Osteoblast (primary cell): ENCODE data around the gene MRPL52. TPM values are rescaled to one million over a fixed set of nuclear protein-coding genes. Genes with fewer than 3 reads are reported as not detected.
"Not testable (repeated sequence)": the region's sequence is repeated elsewhere in the genome, so short reads cannot be mapped to it uniquely, and the experiment has no call there.

Source experiments
- DNase-seq: peaks from one replicate; pipeline ENCODE4 v3.0.0; 2011; ENCODE audit warnings: low spot score, mixed read lengths; ENCODE audit not compliant: insufficient read length; ENCODE audit errors: missing footprints
- H2AFZ ChIP-seq: 2 replicates; pipeline ENCODE4 v1.6.0; 2011; ENCODE audit warnings: mild to moderate bottlenecking, low read length
- H3K27ac ChIP-seq: 2 replicates; pipeline ENCODE4 v1.5.1; 2011; ENCODE audit warnings: mild to moderate bottlenecking, low read depth, low read length, moderate library complexity
- H3K27me3 ChIP-seq: 2 replicates; pipeline ENCODE4 v1.6.0; 2012; ENCODE audit warnings: mild to moderate bottlenecking, control low read depth, inconsistent platforms, low read length, moderate library complexity; ENCODE audit not compliant: insufficient read depth
- H3K36me3 ChIP-seq: 2 replicates; pipeline ENCODE4 v1.5.1; 2011; ENCODE audit warnings: mild to moderate bottlenecking, low read length, control low read depth, moderate library complexity; ENCODE audit not compliant: insufficient read depth
- H3K4me1 ChIP-seq: 2 replicates; pipeline ENCODE4 v1.5.1; 2011; ENCODE audit warnings: mild to moderate bottlenecking, low read length, control low read depth, moderate library complexity; ENCODE audit not compliant: insufficient read depth
- H3K4me2 ChIP-seq: 2 replicates; pipeline ENCODE4 v1.6.0; 2011; ENCODE audit warnings: mild to moderate bottlenecking, low read length; ENCODE audit not compliant: insufficient read depth
- H3K4me3 ChIP-seq: fragments of 200-600 bp; sonication (generic); 3 replicates; pipeline ENCODE4 v1.5.1; 2012; ENCODE audit warnings: mild to moderate bottlenecking, low read length, inconsistent platforms; ENCODE audit not compliant: insufficient read depth
- H3K79me2 ChIP-seq: 2 replicates; pipeline ENCODE4 v1.6.0; 2012; ENCODE audit warnings: mild to moderate bottlenecking, low read length, control low read depth, inconsistent platforms; ENCODE audit not compliant: insufficient read depth
- H3K9me3 ChIP-seq: 2 replicates; pipeline ENCODE4 v1.5.1; 2011; ENCODE audit warnings: low read depth, low read length, control low read depth
- H4K20me1 ChIP-seq: 2 replicates; pipeline ENCODE4 v1.6.0; 2012; ENCODE audit warnings: mild to moderate bottlenecking, low read length, control low read depth; ENCODE audit not compliant: insufficient read depth
- CTCF ChIP-seq: IDR thresholded peaks from 2 replicates; pipeline ENCODE4 v1.5.1; 2011; ENCODE audit warnings: mild to moderate bottlenecking, low read depth, low read length, moderate library complexity; ENCODE audit errors: extremely low read depth
- total RNA-seq: library from RNA; depleted of rRNA; stranded (reverse); fragments of >200 nt; gene quantifications from 2 replicates; pipeline ENCODE4 v1.2.3, GENCODE V29; 2012

The MRPL52 gene
- total RNA-seq, 1 donor: 31.5 TPM

GRCh38 chr14:22800346-22800745, 29.3 kb upstream of the MRPL52 start:
- Histone ChIP-seq H4K20me1 (no peaks in the 10 kb centered on the region), H3K79me2 (no peaks in the 10 kb centered on the region), H3K4me2 (no peak overlapping the region), H3K27me3 (peaks cover 19% of the 10 kb centered on the region), H3K4me3 (no peak overlapping the region), H3K36me3 (no peaks in the 10 kb centered on the region), H3K27ac (no peak overlapping the region), H3K4me1 (no peaks in the 10 kb centered on the region), H2AFZ (no peak overlapping the region), H3K9me3 (no peaks in the 10 kb centered on the region)
- no peak for TF ChIP-seq CTCF
- no peak for DNase-seq

GRCh38 chr14:22801716-22802115, 28.0 kb upstream of the MRPL52 start:
- no peak overlapping the region for H3K27ac ChIP-seq
- H3K9me3 ChIP-seq: no peaks in the 10 kb centered on the region
- no peaks in the 10 kb centered on the region for H3K4me1 ChIP-seq
- no peaks in the 10 kb centered on the region for H3K79me2 ChIP-seq
- H3K4me3 ChIP-seq: no peak overlapping the region
- peaks cover 10% of the 10 kb centered on the region for H3K27me3 ChIP-seq
- H3K4me2 ChIP-seq: no peak overlapping the region
- H2AFZ ChIP-seq: no peak overlapping the region
- no peak for TF ChIP-seq CTCF
- H4K20me1 ChIP-seq: no peaks in the 10 kb centered on the region
- no peaks in the 10 kb centered on the region for H3K36me3 ChIP-seq
- no peak for DNase-seq

- DNase-seq: no peak
- no peaks in the 10 kb centered on the region for H3K36me3 ChIP-seq
Measured at GRCh38 chr14:22802860-22803686, 26.6 kb upstream of the MRPL52 start.

GRCh38 chr14:22803687-22803974, 26.1 kb upstream of the MRPL52 start:
- Histone ChIP-seq H3K4me3 (no peak overlapping the region), H4K20me1 (no peaks in the 10 kb centered on the region), H3K4me1 (no peaks in the 10 kb centered on the region), H3K27me3 (no peaks in the 10 kb centered on the region), H3K4me2 (no peak overlapping the region), H3K27ac (no peak overlapping the region), H3K79me2 (no peaks in the 10 kb centered on the region), H3K36me3 (no peaks in the 10 kb centered on the region), H3K9me3 (no peaks in the 10 kb centered on the region), H2AFZ (no peak overlapping the region)
- TF ChIP-seq CTCF: no peak
- no peak for DNase-seq

More at GRCh38 chr14:22802860-22803686, 26.6 kb upstream of the MRPL52 start:
- H2AFZ ChIP-seq: no peak overlapping the region
- H3K4me1 ChIP-seq: no peaks in the 10 kb centered on the region
- no peak overlapping the region for H3K4me3 ChIP-seq
- no peaks in the 10 kb centered on the region for H3K9me3 ChIP-seq
- no peak for TF ChIP-seq CTCF
- H3K27ac ChIP-seq: no peak overlapping the region
- no peaks in the 10 kb centered on the region for H3K27me3 ChIP-seq
- no peaks in the 10 kb centered on the region for H3K79me2 ChIP-seq
- no peak overlapping the region for H3K4me2 ChIP-seq
- H4K20me1 ChIP-seq: no peaks in the 10 kb centered on the region

DNA sequence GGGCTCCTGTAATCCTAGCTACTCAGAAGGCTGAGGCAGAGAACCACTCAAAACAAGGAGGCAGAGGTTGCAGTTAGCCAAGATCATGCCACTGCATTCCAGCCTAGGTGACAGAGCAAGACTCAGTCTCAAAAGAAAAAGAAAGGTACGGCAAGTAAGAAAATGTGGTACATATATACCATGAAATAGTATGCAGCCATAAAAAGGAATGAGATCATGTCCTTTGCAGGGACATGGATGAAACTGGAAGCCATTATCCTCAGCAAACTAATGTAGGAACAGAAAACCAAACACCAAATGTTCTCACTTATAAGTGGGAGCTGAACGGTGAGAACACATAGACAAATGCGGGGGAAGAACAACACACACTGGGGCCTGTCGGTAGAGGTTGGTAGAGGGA, 24.5 kb upstream of the MRPL52 start:
- H3K4me2 ChIP-seq, H3K4me1 ChIP-seq, H3K27me3 ChIP-seq, H3K79me2 ChIP-seq, H4K20me1 ChIP-seq, H3K36me3 ChIP-seq, H3K4me3 ChIP-seq, DNase-seq, H3K9me3 ChIP-seq, H2AFZ ChIP-seq, H3K27ac ChIP-seq: not testable (repeated sequence)
